ENCODE measurements around the gene CIZ1.
A peak's percentile ranks its signal among the peaks of the same experiment; 100 is the strongest.
"Not testable (repeated sequence)": the region's sequence is repeated elsewhere in the genome, so short reads cannot be mapped to it uniquely, and the experiment has no call there.

CIZ1 gene

DNA sequence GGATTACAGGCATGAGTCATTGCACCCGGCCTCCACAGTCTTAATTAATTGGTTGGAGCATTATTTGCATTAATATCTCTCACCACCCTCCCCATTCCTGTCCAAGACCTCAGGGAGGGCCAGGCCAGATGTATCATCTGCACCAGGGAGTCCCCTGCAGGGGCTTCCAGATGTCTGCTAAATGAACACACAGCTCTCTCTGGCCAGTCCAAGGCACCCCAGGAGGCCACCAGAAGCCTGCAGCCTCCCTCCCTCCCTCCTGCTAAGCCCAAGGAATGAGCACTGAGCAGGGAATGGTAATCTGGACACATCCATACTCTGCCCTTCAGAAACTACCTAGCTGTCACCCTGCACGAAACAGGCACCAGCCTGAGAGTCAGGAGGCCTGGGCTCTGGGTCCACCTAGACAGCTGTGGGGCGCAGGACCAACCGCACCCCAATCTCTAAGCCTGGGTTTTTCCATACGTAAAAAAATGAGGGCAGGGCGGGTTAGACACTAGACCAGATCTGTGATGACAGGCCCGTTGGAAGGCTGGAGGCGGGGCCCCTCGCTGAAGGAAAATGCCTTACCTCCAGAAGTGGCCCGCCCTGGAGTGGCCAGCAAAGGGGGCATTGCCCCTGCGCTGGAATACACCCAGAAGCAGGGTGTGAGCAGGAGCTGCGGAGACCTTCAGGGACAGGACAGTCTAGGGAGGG lies 8.3 kb downstream of the CIZ1 start:
- TF ChIP-seq, protein P1, sequence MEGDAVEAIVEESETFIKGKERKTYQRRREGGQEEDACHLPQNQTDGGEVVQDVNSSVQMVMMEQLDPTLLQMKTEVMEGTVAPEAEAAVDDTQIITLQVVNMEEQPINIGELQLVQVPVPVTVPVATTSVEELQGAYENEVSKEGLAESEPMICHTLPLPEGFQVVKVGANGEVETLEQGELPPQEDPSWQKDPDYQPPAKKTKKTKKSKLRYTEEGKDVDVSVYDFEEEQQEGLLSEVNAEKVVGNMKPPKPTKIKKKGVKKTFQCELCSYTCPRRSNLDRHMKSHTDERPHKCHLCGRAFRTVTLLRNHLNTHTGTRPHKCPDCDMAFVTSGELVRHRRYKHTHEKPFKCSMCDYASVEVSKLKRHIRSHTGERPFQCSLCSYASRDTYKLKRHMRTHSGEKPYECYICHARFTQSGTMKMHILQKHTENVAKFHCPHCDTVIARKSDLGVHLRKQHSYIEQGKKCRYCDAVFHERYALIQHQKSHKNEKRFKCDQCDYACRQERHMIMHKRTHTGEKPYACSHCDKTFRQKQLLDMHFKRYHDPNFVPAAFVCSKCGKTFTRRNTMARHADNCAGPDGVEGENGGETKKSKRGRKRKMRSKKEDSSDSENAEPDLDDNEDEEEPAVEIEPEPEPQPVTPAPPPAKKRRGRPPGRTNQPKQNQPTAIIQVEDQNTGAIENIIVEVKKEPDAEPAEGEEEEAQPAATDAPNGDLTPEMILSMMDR (conservative IDR thresholded peaks at IDR 0.05; ENCODE audit: low read depth, low read length): no peak
- H3K4me3 ChIP-seq (ENCODE audit: low read depth, low read length): no peak overlapping the region
- peak; percentile 56 for DNase-seq (ENCODE audit: low read depth)

DNA sequence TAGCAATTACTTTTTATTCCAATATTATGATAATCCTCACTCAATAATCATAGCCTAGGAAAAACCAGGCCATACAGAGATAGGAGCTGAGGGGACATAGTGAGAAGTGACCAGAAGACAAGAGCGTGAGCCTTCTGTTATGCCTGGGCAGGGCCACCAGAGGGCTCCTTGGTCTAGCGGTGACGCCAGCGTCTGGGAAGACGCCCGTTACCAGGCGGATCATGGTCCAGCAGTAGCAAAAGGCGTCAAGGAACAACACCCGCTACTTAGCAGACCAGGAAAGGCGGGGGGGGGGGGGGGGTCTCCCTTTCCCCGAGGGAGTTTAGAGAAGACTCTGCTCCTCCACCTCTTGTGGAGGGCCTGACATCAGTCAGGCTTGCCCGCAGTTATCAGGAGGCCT lies 9.9 kb downstream of the CIZ1 start:
- DNase-seq (ENCODE audit: low read depth): peak; percentile 69
- not testable (repeated sequence) for H3K4me3 ChIP-seq (ENCODE audit: low read depth, low read length)
- TF ChIP-seq, protein P1 (conservative IDR thresholded peaks at IDR 0.05; ENCODE audit: low read depth, low read length): peak; percentile 55

DNA sequence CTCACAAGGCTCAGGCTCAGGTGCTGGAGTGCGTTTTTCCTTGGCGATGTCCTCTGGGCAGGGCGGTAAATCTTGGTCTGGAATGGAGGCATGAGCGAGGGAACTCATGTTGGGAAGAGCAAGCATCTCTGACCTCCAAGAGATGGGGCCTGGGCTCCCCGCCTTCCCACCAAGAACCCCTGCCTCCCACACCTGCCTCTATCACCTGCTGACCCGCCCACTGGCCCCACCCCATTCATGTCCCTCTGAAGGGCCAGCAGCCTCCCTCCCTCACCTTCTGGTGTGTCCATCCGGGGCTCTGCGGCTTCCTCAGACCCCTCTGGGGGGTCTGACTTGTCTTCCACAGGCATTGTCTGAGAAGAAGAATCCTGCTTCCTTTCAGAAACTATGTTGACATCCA lies 10.9 kb downstream of the CIZ1 start:
- no peak for DNase-seq (ENCODE audit: low read depth)
- TF ChIP-seq, protein P1 (conservative IDR thresholded peaks at IDR 0.05; ENCODE audit: low read depth, low read length): no peak

DNA sequence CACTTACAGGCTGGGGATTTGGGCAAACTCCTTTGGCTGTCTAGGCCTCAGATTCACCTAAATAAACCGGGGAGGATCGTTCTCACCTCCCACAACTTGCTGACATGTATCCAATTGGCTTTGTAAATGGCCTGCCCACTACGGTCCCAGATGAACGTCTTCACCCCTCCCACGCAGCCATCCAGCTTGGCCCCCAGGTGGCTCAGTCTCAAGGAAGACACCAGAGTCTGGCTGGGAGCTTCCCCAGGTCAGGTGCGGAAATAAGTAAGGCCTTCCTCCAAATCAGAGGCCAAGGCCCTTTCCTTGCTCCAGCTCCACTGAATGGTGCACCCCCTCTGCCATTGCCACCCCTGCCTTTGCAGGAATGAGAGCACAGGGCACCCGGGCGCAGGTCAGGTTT lies 11.4 kb downstream of the CIZ1 start:
- no peak overlapping the region for H3K4me3 ChIP-seq (ENCODE audit: low read depth, low read length)
- TF ChIP-seq, protein P1 (conservative IDR thresholded peaks at IDR 0.05; ENCODE audit: low read depth, low read length): no peak

More for the DNA sequence above, 10.9 kb downstream of the CIZ1 start:
- H3K4me3 ChIP-seq (ENCODE audit: low read depth, low read length): no peak overlapping the region

DNA sequence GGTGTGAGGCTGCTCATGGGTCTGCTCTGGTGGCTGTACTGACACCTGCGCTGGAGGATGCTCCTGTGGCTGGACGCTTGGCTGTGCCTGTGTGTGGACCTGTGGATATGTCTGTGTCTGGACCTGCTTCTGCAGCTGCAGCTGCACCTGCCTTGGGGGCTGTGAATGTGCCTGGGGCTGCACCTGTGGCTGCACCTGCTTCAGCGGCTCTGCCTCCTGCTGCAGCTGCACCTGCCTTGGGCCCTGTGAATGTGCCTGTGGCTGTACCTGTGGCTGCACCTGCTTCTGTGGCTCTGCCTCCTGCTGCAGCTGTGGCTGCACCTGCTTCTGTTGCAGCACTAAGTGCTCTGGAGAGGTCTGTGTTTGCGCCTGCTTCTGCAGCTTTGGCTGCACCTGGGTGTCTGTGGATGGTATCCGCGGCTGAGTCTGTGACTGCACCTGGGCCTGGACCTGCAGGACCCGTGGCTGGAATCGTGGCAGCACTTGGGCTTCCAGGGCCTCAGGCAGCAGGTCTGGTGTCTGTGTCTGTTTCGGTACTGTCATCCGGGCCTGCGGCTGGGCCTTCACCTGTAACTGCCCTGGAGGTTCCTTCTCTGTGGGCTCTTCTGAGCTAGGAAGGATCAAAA lies 12.5 kb downstream of the CIZ1 start:
- TF ChIP-seq, protein P1 (conservative IDR thresholded peaks at IDR 0.05; ENCODE audit: low read depth, low read length): no peak
- DNase-seq (ENCODE audit: low read depth): no peak
- no peak overlapping the region for H3K4me3 ChIP-seq (ENCODE audit: low read depth, low read length)

More for the DNA sequence above, 11.4 kb downstream of the CIZ1 start:
- DNase-seq (ENCODE audit: low read depth): no peak

GRCh38 chr9:128175726-128176125 lies 15.6 kb downstream of the CIZ1 start:
- DNase-seq (ENCODE audit: low read depth): no peak
- TF ChIP-seq, protein P1 (conservative IDR thresholded peaks at IDR 0.05; ENCODE audit: low read depth, low read length): no peak
- H3K4me3 ChIP-seq (ENCODE audit: low read depth, low read length): no peak overlapping the region
